HCT116 (cell line): ENCODE measurements around the gene NFXL1.

ENCODE experiments used
- CTCF ChIP-seq, 3 experiments: fragments of 200-600 bp in 1 of 3; sonication (generic) in 1 of 3; IDR thresholded peaks in 2 of 3; conservative IDR thresholded peaks in 1 of 3; 2 replicates each; pipeline ENCODE4 v1.5.1; 2012 to 2017; ENCODE audit warnings: low read depth in 2 of 3, low read length in 2 of 3, antibody characterized with exemption in 1 of 3, borderline replicate concordance in 1 of 3, control low read depth in 1 of 3, mild to moderate bottlenecking in 1 of 3, mixed read lengths in 1 of 3, mixed run types in 1 of 3, moderate library complexity in 1 of 3; ENCODE audit not compliant: insufficient read depth in 1 of 3
- EZH2 ChIP-seq: fragments of 200-600 bp; sonication (generic); IDR thresholded peaks from 2 replicates; pipeline ENCODE4 v1.6.1; 2017; ENCODE audit warnings: antibody characterized with exemption, mixed run types

GRCh38 chr4:47835494-47835893 is 78.9 kb downstream of the NFXL1 start:
- TF ChIP-seq EZH2 (no peak), CTCF (IDR thresholded peaks at IDR 0.05 in 2 of 3, conservative IDR thresholded peaks at IDR 0.05 in 1 of 3; ENCODE audit: borderline replicate concordance in 1 of 3, insufficient read depth in 1 of 3, low read depth in 2 of 3, low read length in 2 of 3) (no peak)
